ENCODE measurements around the gene PRDM15. TPM values are rescaled to one million over a fixed set of nuclear protein-coding genes. Genes with fewer than 3 reads are reported as not detected.

PRDM15 gene
- total RNA-seq, 1 donor from 2014 or later = 8.0 TPM

- DNase-seq (ENCODE audit: low spot score) = peak; percentile 86
Observed at GRCh38 chr21:41827951-41828883, 50.9 kb downstream of the PRDM15 start.

DNA sequence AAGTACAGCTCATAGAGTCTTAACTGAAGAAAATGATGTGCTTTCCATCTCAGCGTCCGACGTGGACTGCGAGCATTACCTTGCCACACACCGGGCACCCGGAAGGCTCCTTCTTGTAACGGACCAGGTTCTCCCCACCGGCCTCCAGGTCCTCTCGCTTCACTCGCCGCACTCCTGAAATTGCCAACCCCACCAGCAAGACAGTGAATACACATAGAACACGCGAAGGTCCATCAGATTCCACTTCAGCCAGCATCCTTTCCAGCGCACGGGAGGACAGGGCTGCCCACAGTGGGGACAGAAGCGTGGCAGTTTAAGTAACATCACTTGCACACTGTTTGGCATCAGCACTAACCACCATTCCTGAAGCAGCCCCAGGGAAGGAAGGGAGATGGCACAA lies 53.3 kb downstream of the PRDM15 start:
- DNase-seq (ENCODE audit: low spot score) = peak; percentile 60

DNA sequence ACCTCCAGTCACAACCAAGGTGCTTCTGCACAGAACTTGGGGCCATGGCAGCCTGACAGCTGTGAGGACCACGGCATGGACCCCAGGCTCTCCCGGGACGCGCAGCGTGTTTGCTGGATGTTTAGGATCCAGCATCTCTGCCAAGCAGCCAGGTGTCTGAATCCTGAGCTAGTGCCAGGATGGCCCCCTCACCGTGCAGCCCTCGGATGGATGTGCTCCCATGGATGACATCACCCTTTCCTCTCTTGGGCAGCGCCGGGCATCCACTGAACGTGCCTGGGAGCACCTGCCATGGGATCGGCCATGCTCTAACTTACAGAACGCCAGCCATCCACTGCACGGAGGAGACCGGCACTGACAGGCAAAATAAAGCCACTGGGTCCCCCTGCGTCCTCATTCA lies 53.9 kb downstream of the PRDM15 start:
- DNase-seq (ENCODE audit: low spot score) = peak; percentile 84

DNA sequence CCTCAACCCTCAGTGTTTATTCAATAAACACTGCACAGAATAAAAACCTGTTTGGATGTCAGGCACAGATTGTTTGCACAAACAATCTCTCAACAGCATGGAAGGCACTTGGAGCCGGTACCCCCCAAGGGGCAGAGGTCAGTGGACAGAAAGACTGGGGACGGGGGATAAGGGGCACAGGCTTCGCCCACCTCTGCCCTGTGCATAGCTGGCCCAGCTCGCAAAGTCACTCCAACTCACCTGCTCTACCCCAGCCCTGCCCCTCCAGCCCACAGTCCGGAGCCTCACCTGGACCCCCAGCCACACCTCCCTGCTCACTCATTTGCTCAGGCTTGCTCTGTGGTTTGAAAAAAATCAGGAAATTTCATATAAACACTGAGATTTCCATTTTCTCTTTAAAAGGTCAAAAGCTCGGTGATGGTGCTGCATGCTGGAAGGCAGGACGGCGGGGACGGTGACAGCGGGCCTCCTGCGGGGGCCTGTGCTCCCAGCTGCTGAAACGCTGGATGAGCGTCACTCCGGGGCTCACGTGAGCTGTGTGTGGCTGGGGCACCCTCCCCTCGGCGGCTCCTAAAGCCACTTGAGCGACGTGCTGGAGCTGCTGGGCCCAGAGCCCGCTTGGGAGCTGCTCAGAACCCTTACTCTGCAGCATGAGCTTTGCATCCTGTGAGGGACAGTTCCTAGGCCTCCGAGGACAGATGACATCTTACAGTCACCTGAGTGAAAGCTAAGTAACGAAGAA lies 54.5 kb downstream of the PRDM15 start:
- peak; percentile 51 for DNase-seq (ENCODE audit: low spot score)

- DNase-seq (ENCODE audit: low spot score) = peak; percentile 53
Observed at GRCh38 chr21:41823906-41824305, 55.2 kb downstream of the PRDM15 start.

DNA sequence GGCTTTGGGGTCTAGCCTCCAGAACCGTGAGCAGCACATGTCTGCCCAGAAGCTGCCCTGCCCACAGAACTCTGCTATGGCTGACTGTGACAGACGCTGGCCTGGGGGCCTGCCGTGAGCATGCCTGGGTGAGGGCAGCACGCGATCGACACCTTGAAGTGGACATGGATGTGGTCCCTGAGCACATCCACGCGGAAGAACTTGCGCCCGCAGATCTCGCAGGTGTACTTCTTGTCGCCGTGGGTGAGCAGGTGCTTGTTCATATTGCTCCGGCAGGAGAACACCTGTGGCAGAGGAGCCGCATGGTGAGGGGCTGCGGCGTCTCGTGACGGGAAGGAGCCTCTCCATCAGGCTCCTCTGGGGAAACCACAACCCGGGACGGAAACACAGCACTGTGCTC lies 56.0 kb downstream of the PRDM15 start:
- peak; percentile 77 for DNase-seq (ENCODE audit: low spot score)

- peak; percentile 85 for DNase-seq (ENCODE audit: low spot score)
Observed at GRCh38 chr21:41821756-41822431, 57.2 kb downstream of the PRDM15 start.

DNA sequence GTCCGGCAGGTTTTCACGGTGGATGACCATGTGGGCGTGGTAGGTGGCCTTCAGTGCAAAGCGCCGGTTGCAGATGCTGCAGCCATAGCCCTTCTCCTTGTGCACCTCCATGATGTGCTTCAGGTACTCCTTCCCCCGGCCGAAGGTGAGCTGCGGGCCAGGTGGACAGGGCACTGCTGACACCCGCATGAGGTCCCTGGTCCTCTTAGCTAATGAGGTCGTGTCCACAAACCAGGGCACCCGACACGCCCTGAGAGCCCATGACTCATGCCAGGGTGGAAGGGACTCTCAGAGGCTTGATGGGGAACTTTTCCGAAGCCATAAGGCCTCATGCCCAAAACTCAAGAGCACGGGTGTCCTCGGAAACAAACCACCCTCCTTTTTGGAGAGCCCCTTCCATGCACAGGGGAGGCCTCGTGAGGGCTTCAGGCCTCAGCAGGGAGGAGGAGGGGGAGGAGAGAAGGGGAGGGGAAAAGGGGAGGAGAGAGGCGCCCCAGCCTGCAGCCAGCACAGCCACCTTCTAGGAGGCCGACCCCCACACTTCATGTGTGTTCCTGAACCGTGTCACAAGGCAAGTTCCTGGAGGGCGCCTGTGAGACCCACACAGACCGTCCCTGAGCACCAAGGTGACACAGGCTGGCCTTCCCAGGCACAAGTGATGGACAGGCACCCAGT lies 57.9 kb downstream of the PRDM15 start:
- peak; percentile 84 for DNase-seq (ENCODE audit: low spot score)

- no peak for DNase-seq (ENCODE audit: low spot score)
Observed at GRCh38 chr21:41820384-41821080, 58.6 kb downstream of the PRDM15 start.

GRCh38 chr21:41819856-41820281 lies 59.3 kb downstream of the PRDM15 start:
- DNase-seq (ENCODE audit: low spot score) = peak; percentile 83

DNA sequence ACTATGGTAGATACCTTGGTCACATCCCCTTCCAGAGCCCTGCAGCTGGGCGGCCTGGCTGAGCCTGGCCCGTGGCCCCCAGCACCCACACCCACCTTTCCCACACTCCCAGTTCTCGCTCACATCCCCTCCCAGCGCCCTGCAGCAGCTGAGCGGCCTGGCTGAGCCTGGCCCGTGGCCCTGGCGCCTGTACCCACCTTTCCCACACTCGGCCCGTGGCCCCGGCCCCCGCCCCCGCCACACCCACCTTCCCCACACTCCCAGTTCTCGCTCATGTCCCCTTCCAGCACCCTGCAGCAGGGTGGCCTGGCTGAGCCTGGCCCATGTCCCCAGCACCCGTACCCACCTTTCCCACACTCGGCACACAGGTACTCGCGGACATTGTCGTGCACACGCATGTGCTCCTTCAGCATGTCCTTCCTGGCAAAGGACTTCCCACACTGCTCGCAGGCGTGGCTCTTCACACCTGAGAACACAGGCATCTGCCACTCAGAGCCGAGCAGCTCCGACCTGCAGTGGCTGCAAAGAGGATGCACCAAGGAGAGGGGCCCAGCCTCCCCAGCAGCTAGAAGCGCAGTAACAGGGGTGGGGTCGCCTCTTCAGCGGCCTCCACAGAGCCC lies 59.8 kb downstream of the PRDM15 start:
- peak; percentile 83 for DNase-seq (ENCODE audit: low spot score)

GRCh38 chr21:41817877-41818855 lies 61.0 kb downstream of the PRDM15 start:
- DNase-seq (ENCODE audit: low spot score) = peak; percentile 77

- peak; percentile 75 for DNase-seq (ENCODE audit: low spot score)
Observed at GRCh38 chr21:41817228-41817627, 61.9 kb downstream of the PRDM15 start.

DNA sequence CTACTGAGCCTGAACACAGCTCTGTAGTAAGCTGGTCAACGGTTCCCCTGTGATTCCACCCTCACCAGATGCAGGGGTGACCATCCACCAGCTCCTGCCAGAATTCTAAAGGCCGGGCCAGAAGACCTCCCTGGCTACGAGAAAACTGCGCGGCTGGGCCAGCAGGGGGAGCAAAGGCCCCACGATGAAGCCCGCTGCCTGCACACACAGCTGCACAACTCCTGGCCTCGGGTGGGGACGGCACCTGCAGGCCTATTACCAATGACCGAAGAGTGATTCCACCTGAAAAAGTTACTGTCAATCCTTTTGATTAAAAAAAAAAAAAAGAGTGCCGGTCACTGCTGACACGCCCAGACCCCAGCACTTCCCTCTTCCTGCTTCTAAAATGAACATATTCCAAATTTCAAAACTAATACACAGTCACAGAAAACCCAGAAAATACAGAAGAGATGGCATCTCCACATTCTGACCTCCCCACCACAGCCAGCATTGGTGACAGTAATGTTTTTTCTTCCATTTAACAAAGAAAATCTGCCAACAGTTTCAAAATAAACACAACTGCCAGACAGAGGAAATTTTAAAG lies 62.5 kb downstream of the PRDM15 start:
- DNase-seq (ENCODE audit: low spot score) = peak; percentile 89

DNA sequence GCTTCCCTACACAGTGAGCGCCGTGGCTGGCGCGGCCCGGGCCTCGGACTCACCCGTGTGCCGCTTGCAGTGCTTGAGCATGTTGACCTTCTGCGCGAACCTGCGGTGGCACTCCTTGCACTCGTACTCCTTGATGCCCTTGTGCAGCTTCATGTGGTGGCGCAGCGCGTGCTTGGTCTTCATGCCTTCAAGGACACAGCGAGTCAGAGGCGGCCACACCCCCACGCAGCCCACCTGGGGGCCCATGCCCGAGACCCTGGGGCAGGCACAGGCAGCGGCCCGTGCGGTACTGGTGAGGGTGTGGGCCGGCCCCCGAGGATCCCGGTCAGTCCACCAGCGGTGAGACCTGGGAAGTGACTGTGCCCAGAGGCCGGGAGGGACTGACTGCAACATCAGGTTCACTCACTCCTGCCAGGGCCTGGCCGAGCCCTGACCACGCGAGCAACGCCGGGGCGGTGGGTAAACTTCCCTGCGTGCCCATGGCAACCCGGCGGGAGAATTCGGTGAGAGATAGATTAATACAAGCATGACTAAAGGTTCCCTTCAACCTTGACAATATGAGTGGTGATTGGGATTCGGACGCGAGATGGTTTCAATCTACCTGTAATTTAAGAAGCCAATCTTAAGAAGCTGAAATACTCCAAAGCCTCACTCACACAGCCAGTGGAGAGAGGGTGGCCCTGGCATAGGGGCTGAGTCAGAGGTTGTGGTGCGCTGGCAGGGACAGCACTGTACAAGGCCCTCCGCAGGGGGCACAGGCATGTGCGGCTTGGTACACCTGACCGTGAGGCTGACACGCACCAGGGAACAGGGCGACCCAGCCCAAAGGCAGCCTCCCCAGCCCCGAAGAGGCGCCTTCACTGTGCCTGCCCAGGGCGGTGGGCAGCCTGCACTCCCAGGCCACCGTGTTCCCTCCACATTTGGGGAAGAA lies 63.2 kb downstream of the PRDM15 start:
- DNase-seq (ENCODE audit: low spot score) = peak; percentile 59

GRCh38 chr21:41813226-41813625 lies 65.9 kb downstream of the PRDM15 start:
- no peak for DNase-seq (ENCODE audit: low spot score)

GRCh38 chr21:41812679-41813078 lies 66.5 kb downstream of the PRDM15 start:
- DNase-seq (ENCODE audit: low spot score) = no peak
